Measurements from ENCODE around the gene TPD52L1. TPM values are rescaled to one million over a fixed set of nuclear protein-coding genes. Genes with fewer than 3 reads are reported as not detected.

Gene TPD52L1
- total RNA-seq, 1 donor from 2014 or later: 164 TPM

DNA sequence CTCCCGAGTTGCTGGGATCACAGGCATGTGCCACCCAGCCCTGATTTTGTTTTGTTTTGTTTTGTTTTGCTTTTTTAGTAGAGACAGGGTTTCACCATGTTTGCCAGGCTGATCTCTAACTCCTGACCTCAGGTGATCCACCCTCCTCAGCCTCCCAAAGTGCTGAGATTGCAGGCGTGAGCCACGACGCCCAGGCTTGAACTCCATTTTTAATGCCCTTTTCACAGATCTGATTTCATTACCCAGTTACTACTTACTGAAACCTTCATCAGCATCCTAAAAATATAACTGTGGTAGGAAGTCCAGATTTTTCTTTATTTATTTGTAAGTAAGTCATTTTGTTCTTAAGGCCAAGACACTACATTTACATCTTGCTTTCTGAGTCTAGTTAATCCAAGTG, 84.2 kb downstream of the TPD52L1 start:
- no peak overlapping the region for H3K4me3 ChIP-seq (ENCODE audit: low read depth, low read length)
- TF ChIP-seq, protein P1, sequence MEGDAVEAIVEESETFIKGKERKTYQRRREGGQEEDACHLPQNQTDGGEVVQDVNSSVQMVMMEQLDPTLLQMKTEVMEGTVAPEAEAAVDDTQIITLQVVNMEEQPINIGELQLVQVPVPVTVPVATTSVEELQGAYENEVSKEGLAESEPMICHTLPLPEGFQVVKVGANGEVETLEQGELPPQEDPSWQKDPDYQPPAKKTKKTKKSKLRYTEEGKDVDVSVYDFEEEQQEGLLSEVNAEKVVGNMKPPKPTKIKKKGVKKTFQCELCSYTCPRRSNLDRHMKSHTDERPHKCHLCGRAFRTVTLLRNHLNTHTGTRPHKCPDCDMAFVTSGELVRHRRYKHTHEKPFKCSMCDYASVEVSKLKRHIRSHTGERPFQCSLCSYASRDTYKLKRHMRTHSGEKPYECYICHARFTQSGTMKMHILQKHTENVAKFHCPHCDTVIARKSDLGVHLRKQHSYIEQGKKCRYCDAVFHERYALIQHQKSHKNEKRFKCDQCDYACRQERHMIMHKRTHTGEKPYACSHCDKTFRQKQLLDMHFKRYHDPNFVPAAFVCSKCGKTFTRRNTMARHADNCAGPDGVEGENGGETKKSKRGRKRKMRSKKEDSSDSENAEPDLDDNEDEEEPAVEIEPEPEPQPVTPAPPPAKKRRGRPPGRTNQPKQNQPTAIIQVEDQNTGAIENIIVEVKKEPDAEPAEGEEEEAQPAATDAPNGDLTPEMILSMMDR (IDR thresholded peaks at IDR 0.05; ENCODE audit: insufficient read depth, low read length, severe bottlenecking): no peak
- no peak for FAIRE-seq
- no peak for DNase-seq (ENCODE audit: low read depth)
- no peaks in the 10 kb centered on the region for H3K27me3 ChIP-seq (ENCODE audit: control insufficient read depth, insufficient read depth, low read length)
- H3K36me3 ChIP-seq (ENCODE audit: control insufficient read depth, insufficient read depth, low read length): peaks cover 1% of the 10 kb centered on the region

DNA sequence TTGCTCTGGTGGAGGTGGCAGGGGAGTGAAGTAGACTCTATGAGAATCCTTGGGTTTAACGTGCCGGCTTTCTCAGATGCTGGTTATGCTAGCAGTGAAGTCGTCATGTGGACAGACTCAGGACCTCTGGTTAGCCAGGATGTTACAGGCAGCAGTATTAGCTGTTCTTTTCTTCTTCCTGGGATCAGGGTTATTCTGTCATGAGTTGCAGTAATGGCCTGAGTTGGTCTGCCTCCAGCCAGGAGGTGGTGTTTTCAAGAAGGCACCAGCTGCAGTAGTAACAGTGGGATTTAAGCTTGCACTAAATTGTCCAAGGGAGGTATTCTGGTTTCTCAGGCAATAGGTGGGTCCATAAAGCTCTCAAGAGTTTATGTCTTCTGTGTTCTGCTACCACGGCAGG, 91.5 kb downstream of the TPD52L1 start:
- no peak for FAIRE-seq
- no peak overlapping the region for H3K4me3 ChIP-seq (ENCODE audit: low read depth, low read length)
- peaks cover 2% of the 10 kb centered on the region for H3K36me3 ChIP-seq (ENCODE audit: control insufficient read depth, insufficient read depth, low read length)
- DNase-seq (ENCODE audit: low read depth): no peak
- no peaks in the 10 kb centered on the region for H3K27me3 ChIP-seq (ENCODE audit: control insufficient read depth, insufficient read depth, low read length)
- TF ChIP-seq, protein P1 (IDR thresholded peaks at IDR 0.05; ENCODE audit: insufficient read depth, low read length, severe bottlenecking): no peak

DNA sequence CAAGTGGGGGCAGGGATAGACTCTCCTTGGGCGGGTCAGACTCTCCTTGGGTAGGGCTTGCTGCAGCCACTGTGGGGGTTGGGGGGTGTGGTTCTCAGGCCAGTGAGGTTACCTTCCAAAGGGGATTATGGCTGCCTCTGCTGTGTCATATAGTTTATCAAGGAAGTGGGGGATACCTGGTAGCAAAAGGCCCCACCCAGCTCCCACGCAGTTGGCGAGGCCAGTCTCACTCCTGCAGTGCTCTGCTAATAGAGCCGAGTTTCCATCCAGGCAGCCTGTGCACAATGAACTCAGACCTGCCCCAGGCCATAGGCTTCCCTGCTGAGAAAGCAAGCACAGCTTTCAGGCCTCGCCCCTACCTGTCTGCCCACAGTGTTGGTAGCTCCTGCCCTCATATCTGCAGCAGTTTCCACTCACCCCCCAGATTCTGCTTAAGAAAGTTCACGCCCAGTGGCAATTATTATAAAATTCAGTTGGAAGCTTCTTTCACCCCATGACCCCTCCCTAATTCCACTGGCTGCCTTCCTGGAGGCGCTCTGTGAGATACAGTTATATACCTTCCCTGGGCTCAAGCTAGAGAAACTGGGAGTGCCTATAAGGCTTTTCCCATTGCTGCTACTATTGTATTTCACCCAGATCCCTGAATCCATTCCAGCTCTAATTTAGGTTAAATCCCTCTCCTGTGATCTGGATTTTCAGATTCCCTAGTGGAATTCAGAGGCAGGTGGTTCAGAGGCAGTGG, 92.1 kb downstream of the TPD52L1 start:
- DNase-seq (ENCODE audit: low read depth) (peak; percentile 34), FAIRE-seq (no peak)
- no peak overlapping the region for H3K4me3 ChIP-seq (ENCODE audit: low read depth, low read length)
- TF ChIP-seq, protein P1 (IDR thresholded peaks at IDR 0.05; ENCODE audit: insufficient read depth, low read length, severe bottlenecking): no peak
- no peaks in the 10 kb centered on the region for H3K27me3 ChIP-seq (ENCODE audit: control insufficient read depth, insufficient read depth, low read length)
- peaks cover 2% of the 10 kb centered on the region for H3K36me3 ChIP-seq (ENCODE audit: control insufficient read depth, insufficient read depth, low read length)

DNA sequence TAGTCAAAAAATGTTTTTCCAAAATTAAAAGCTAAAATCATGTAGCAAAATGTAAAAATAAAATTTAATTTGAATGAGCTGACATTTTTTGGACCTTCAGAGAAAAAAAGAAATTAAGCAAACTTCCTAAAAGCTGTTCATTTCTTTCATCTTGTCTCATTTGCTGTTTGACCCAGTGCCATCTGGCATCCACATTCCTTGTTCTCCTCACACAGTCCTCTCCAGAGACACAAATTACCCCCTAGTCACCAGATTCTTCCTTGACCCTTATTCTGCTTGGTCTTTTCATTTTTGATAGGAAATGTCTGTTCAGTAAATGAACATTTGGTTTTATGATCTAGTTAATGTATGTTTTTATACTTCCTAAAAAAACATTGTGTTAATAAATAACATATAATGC, 93.0 kb downstream of the TPD52L1 start:
- H3K4me3 ChIP-seq (ENCODE audit: low read depth, low read length): no peak overlapping the region
- FAIRE-seq (no peak), DNase-seq (ENCODE audit: low read depth) (no peak)
- H3K36me3 ChIP-seq (ENCODE audit: control insufficient read depth, insufficient read depth, low read length): peaks cover 2% of the 10 kb centered on the region
- TF ChIP-seq, protein P1 (IDR thresholded peaks at IDR 0.05; ENCODE audit: insufficient read depth, low read length, severe bottlenecking): no peak
- no peaks in the 10 kb centered on the region for H3K27me3 ChIP-seq (ENCODE audit: control insufficient read depth, insufficient read depth, low read length)

DNA sequence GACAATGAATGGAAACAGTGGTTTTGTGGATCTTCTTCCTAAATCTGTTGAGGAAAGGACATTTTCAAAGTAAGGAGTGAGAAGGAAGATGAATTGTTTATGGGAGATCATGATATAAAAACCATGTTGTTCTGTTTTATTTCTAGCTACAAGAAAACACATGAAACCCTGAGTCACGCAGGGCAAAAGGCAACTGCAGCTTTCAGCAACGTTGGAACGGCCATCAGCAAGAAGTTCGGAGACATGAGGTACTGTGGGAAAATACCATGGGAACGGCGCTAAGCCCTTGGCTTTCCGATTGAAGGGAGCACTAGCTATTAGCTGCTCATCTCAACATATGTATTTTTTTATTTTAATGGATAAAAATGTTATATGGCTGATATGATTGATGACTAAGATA, 94.6 kb downstream of the TPD52L1 start:
- H3K27me3 ChIP-seq (ENCODE audit: control insufficient read depth, insufficient read depth, low read length): no peaks in the 10 kb centered on the region
- TF ChIP-seq, protein P1 (IDR thresholded peaks at IDR 0.05; ENCODE audit: insufficient read depth, low read length, severe bottlenecking): no peak
- FAIRE-seq (no peak), DNase-seq (ENCODE audit: low read depth) (no peak)
- H3K36me3 ChIP-seq (ENCODE audit: control insufficient read depth, insufficient read depth, low read length): peaks cover 2% of the 10 kb centered on the region
- no peak overlapping the region for H3K4me3 ChIP-seq (ENCODE audit: low read depth, low read length)

DNA sequence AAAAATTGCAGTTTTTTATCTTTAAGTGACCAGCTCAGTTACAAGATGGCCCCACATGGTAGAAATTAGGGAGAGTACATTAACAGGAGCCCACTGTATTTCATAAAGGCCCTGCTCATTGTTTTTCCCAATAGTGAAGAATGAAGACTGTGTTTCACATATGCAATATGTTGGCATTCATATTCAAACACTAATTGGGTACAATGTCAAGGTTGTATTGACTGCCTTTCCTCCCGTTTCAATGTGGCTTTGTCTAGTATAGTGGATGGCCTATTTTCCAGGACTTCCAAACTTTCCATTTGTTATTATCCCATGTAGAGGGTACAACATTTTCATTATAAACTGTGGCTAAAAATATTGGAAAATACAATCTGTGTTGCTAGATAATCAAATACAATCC, 96.9 kb downstream of the TPD52L1 start:
- H3K36me3 ChIP-seq (ENCODE audit: control insufficient read depth, insufficient read depth, low read length): peaks cover 2% of the 10 kb centered on the region
- FAIRE-seq: no peak
- TF ChIP-seq, protein P1 (IDR thresholded peaks at IDR 0.05; ENCODE audit: insufficient read depth, low read length, severe bottlenecking): no peak

More for the DNA sequence above, 96.9 kb downstream of the TPD52L1 start:
- H3K4me3 ChIP-seq (ENCODE audit: low read depth, low read length): no peak overlapping the region
- H3K27me3 ChIP-seq (ENCODE audit: control insufficient read depth, insufficient read depth, low read length): no peaks in the 10 kb centered on the region
- DNase-seq (ENCODE audit: low read depth): no peak
